Lower leg skin (tissue), 4 donors: ENCODE measurements around the gene RASGRP2. TPM values are rescaled to one million over a fixed set of nuclear protein-coding genes. Genes with fewer than 3 reads are reported as not detected.

Experiments used
- DNase-seq, 2 donors: peaks; one replicate each; pipeline ENCODE4 v3.0.0-alpha.2; 2019; ENCODE audit warnings: low spot score in 2 of 2
- H3K4me3 ChIP-seq: fragments of 200-600 bp; sonication (generic); 2 replicates; pipeline ENCODE4 v1.5.1; 2017; ENCODE audit warnings: mild to moderate bottlenecking, low read depth; ENCODE audit not compliant: poor library complexity, severe bottlenecking
- CTCF ChIP-seq, 3 donors: fragments of 450-650 bp; IDR thresholded peaks; one replicate each; pipeline ENCODE4 v1.5.1; 2016; ENCODE audit warnings: antibody characterized with exemption in 3 of 3, mild to moderate bottlenecking in 3 of 3, moderate library complexity in 2 of 3
- POLR2A ChIP-seq, 2 donors: fragments of 450-650 bp; IDR thresholded peaks; one replicate each; pipeline ENCODE4 v1.6.1; 2016 to 2017; ENCODE audit warnings: antibody characterized with exemption in 2 of 2, mild to moderate bottlenecking in 1 of 2, moderate library complexity in 1 of 2
- WGBS, 2 donors: methylation state at CpG; one replicate each; pipeline ENCODE4 v1.1.5; 2018; 5-methylcytosine and 5-hydroxymethylcytosine counted together
- intact Hi-C: fragments of 100-400 bp; cut with DNase I; formaldehyde crosslinking; loops from one replicate; pipeline ENCODE4 v1.15.0; 2023; ENCODE audit warnings: low total_unique reads
- total RNA-seq, 4 donors: library from RNA; depleted of rRNA; stranded (reverse); fragments of >200 nt; gene quantifications; one replicate each; pipeline ENCODE4 v1.1.0, GENCODE V29; 2016

RASGRP2 gene
- total RNA-seq, 4 donors from 2014 or later, result 1.1 to 10.0 (median 5.0) TPM

DNA sequence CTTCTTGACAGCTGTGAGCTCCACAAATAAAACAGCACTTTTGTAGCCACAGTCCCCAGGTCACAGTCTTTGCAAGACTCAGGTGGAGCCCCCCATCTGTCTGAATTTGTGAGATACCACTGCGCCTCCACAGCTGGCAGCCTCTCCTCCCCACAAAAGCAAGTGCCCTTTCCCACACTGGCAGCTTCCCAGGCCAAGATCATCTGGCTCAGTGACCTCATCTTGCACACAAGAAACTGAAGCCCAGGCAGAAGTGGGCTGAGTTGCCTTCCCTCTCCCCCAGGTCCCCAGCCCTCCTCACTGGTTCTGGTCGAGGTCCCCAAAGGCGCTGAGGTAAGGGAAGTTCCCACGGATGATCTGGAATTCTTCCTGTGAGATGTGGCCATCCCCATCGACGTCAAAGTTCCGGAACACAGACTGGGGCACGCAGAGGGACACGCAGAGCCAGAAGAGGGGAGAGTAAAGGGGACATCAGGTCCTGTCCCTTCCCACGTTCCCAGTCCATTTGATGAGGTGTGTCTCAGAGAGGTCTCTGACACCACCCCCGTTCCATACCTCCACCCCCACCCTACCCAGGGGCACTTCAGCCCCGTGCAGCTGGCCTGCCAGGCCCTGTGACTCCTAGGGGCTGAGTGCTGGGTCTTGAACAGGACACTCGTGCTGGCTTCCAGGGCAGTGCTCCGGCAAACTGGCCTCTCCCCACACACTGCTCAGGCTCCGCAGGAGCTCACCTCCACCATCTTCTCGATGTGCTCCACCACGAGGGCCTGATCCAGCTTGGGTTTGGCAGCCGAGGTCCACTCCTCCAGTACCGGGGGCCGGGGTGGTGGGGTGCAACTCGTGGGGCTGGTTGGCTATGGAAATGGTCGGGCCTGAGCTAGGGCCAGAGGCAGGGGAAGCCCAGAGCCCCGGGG, 8.9 kb downstream of the RASGRP2 start:
- 73 to 77% methylated on average over 19 to 23 of the region's 23 CpGs for WGBS, 2 donors
- H3K4me3 ChIP-seq, result no peak overlapping the region
- intact Hi-C loops, result no loop called here
- TF ChIP-seq CTCF (IDR thresholded peaks at IDR 0.05), result no peak
- TF ChIP-seq POLR2A (IDR thresholded peaks at IDR 0.05), result no peak
- no peak for DNase-seq

DNA sequence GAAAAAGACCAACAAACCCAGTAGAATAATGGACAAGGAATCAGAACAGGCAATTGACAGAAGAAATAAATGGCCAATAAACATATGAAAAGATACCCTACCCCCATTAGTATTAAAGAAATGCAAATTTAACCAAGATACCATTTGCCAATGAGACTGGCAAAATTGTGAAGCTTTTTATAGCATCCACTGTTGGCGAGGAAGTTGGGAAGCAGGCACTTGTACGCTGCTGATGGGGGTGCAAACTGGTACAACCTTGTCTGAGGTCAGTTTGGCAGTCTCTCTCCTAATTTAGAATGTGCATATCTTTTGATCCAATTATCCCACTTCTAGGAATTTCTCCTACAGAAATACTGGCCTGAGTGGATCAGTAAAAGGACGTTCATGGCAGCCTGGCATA, 12.3 kb downstream of the RASGRP2 start:
- intact Hi-C loops, result no loop called here
- TF ChIP-seq CTCF (IDR thresholded peaks at IDR 0.05) (no peak), POLR2A (IDR thresholded peaks at IDR 0.05) (no peak)
- no peak for DNase-seq
- no peak overlapping the region for H3K4me3 ChIP-seq
- WGBS, 2 donors, result 92 to 95% methylated on average over 3 of the region's 3 CpGs

- no peak for TF ChIP-seq POLR2A (IDR thresholded peaks at IDR 0.05)
- TF ChIP-seq CTCF (IDR thresholded peaks at IDR 0.05), result no peak
- 23 to 32% methylated on average over 21 of the region's 21 CpGs for whole genome bisulfite sequencing, 2 donors
- no peak for DNase-seq
- intact Hi-C loops, result no loop called here
- H3K4me3 ChIP-seq, result no peak overlapping the region
Measured at GRCh38 chr11:64729851-64730382, 14.0 kb downstream of the RASGRP2 start.

- WGBS, 2 donors, result 89 to 92% methylated on average over 11 of the region's 11 CpGs
- no peak for TF ChIP-seq POLR2A (IDR thresholded peaks at IDR 0.05)
- no peak for TF ChIP-seq CTCF (IDR thresholded peaks at IDR 0.05)
- intact Hi-C loops, result no loop called here
- no peak for DNase-seq
- H3K4me3 ChIP-seq, result no peak overlapping the region
Measured at GRCh38 chr11:64728757-64729365, 15.1 kb downstream of the RASGRP2 start.

DNA sequence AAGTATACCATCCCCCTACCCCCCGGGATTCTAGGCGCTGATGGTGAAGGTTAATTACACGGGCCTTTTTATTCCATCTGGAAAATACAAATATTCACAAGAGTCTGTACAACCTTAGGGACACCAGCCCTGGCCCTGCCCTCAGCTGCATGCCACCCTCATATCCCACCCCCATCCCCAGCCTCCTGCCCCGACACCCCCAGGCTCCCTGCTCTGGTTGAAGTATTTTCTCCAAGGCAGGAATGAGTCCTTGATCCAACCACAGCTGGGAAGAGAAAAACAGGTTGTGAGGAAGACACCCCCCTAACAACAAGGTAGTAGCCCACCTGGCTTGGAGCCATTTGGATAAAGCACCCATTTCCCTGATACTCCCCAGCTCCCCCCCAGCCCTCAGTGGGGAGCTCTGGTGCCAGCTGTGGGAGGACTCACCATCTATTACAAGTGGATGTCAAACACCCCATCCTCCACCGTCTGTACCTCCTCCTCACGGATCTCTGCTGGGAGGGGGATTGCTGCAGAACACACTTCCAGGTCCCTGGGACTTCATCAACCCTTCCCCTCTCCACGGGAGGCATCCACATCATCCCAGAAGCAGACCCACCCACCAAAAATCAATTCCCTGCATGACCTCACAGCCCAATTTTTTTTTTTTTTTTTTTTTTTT, 16.9 kb downstream of the RASGRP2 start:
- no peak for TF ChIP-seq POLR2A (IDR thresholded peaks at IDR 0.05)
- TF ChIP-seq CTCF (IDR thresholded peaks at IDR 0.05), result no peak
- WGBS, 2 donors, result 56 to 68% methylated on average over 7 of the region's 7 CpGs
- no peak for DNase-seq
- intact Hi-C loops, result no loop called here
- no peak overlapping the region for H3K4me3 ChIP-seq
